Measurements from ENCODE around the gene SYT7.

SYT7 gene

GRCh38 chr11:61552108-61552635, 28.7 kb downstream of the SYT7 start:
- no peak for DNase-seq

DNA sequence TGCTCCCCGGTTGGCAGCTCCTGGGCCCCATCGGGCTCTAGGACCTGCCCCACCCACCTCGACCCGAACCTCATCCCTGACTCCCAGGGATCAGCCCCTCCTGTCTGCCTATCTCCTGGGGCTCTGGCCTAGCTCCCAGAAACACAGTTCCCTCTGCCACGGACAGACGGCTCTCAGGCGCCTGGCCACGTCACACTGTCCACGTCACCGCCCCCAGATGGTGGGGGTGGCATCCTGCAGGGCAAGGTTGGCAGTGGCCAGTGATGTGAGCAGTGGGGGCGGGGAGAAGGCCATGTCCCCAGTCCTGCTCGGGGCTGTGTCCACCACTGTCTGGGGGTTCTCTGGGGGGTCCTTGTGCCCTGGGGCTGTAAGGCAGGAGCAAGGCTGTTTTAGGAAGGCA, 29.2 kb downstream of the SYT7 start:
- no peak for DNase-seq

GRCh38 chr11:61550665-61551227, 30.1 kb downstream of the SYT7 start:
- DNase-seq, result no peak

DNA sequence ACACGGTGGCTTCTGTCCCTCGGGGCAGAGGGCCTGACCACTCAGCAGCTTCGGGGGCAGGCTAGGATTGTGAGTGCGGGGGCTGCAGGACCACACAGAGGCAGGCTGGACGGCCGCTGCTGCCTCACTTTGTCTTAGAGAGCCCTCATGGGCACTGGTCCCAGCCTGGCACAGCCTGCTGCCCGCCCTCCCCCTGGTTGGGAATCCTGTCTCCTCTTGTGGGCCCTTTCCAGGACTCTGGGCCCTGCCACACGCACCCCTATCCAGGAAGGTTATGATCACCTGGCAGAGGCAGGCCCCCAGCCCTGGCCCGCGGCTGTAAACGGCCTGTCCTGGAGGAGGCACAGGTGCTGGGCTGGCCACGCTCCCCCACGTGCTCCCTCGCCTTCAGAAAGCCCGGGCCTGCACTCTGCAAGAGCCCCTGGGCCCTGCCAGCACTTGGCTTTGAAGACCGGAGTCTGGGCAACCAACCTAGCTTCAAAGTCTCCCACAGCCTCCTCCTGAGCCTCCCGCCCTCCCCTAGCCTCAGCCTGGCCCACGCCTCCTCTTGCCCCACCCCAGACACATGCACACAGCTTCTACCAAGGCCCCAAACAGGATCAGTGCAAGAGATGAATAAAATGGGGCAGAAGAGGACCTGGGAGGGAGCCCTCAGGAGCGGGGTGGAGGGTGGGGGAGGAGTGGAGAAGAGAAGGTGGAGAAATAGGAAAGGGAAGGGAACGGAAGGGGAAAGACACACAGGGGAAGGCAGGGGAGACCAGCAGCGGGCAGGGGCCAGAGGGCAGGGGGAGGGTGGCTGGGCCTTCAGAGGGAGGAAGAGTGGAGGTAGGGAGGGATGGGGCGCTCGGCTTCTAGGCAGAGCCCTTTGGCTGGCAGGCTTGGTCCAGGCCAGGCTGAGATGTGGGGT, 31.0 kb downstream of the SYT7 start:
- DNase-seq, result no peak

- no peak for DNase-seq
Observed at GRCh38 chr11:61549177-61549576, 31.7 kb downstream of the SYT7 start.

DNA sequence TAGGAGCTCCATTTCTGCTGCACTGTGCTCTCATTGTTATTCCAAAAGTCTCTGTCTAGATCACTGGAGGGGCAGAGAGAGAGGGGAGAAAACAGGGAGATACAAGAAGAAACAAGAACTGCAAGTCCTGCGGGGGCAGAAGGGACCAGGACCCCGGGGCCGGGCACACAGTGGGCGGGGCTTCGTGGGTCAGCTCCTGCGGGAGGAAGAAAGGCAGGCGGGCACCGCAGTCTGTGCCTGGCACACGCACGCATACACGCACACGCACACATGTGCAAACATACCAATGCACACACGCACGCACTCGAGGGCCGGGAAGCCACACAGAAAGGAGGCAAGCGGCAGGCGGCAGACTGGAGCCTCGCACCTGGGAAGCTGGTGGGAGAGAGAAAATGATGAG, 33.6 kb downstream of the SYT7 start:
- DNase-seq, result no peak

- DNase-seq, result no peak
Observed at GRCh38 chr11:61546663-61547062, 34.2 kb downstream of the SYT7 start.

- DNase-seq, result no peak
Observed at GRCh38 chr11:61545921-61546320, 35.0 kb downstream of the SYT7 start.

DNA sequence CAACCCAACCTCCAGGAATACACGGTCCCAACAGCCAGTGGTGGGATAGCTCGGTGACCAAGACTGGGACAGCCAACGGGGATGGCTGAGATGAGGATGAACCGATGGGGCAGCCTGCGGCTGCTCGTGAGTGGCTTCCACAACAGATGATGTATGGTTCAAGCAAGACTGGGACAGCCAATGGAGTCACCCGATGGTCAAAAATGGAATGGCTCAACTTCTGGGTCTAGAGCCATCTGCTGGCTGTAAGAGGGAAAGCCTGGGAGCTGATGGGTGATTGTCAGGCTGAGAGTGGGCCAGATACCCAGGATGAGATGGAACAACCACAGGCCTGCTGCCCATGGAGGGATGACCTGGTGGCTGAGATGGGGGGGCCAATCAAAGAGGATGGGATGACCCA, 35.5 kb downstream of the SYT7 start:
- no peak for DNase-seq

- DNase-seq, result no peak
Observed at GRCh38 chr11:61544466-61544865, 36.4 kb downstream of the SYT7 start.

- no peak for DNase-seq
Observed at GRCh38 chr11:61543606-61544306, 37.1 kb downstream of the SYT7 start.

GRCh38 chr11:61542705-61543104, 38.2 kb downstream of the SYT7 start:
- DNase-seq, result no peak

DNA sequence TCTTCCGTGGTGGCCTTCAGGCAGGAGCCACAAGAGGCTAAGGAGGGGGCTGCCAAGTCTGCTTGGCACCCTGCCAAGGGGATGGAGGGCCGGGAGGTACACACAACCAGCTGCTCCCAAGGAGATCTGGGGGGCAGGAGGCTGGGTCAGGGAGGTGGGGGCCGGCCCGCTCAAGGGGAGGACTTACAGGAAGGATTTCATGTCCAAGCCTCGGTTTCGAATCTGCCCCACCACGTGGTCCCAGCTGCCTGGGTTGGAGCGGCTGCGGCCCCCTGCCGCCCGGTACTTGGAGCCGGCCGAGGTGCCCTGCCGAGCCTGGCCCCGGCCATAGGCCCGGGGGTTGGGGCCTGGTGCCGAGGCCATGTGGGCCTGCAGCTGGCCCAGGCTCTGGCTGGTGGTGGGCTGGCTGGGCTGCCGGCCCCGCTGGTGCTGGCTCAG, 38.8 kb downstream of the SYT7 start:
- no peak for DNase-seq

DNA sequence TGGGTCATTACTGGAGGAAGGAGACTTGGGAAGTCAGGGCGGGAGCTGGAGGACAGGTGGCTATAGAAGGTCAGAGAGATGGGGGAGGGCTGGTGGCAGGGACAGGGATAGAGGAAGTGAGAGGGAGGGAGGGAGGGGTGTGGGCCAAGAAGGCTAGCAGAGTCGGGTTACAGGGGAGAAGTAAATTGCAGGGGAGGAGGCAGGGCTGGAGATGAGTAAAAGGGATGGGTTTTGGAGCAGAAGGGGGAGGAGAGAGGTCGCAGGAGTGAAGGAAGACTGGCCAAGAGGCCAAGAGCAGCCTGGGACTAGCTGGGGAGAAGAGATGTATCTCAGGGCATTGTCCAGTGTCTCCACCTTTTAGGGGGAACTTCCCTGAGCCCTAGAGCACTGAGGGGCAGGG, 39.3 kb downstream of the SYT7 start:
- no peak for DNase-seq

DNA sequence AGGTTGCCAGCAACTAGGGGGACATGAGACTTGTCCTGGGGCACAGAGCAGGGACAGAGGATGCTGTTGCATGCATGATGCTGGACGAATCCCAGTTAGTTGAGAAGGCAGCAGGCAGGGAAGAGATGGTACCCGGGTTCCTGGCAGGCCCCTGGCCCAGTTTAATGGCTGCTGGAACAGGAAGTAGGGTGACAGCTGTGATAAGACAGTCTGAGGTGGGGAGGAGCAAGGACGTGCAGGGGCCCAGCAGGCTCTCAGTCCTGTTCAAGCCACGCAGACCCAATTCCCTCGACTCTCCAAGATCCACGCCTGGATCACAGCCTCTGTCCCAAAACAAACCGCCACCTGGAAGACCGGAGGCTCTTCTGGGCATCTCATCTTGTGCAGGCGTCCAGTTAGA, 40.3 kb downstream of the SYT7 start:
- no peak for DNase-seq

DNA sequence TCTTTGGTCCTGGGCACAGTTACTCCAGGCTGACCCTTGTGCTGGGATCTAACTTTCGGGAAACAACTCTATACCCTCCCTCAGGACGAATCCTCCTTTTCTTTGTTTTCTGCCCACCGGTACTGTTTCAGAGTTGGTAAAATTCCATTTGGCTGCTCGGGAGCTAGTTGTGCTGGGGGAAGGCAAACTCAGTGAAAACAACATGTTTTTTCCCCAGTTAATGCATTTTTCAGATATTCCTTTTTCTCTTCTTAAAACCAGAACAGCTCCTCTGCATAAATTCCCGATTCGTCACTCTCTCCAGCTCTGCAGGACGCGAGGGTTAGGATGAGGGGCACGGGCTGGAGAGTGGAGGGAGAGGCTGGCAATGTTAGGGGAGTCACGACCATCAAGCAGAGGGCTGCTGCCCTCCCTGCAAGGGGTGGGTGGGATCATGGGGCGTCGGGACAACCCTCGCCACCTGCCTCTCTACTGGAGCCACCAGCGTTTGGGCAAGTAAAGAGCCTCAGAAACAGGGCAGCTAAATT, 41.0 kb downstream of the SYT7 start:
- no peak for DNase-seq

- no peak for DNase-seq
Observed at GRCh38 chr11:61539006-61539405, 41.9 kb downstream of the SYT7 start.

- DNase-seq, result no peak
Observed at GRCh38 chr11:61538636-61538961, 42.3 kb downstream of the SYT7 start.

DNA sequence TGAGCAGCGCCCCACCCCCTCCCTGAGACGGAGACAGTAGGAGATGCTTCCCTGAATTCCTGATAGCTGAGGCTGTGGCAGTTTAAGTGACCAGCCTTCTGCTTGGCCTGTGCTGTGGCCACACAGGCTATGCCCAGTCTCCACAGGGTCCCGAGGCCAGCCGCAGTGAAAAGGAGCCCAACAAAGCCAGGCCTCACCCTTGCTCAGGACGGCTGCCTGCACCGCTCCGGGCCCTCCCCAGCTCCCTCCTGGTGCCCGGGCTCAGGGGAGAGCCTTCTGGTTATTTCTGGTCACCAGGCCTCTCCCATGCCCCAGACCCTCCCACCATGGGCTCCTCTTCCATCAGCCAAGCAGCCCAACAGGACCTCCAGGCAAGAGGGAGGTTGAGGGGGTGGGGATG, 43.5 kb downstream of the SYT7 start:
- no peak for DNase-seq

- DNase-seq, result no peak
Observed at GRCh38 chr11:61536676-61537270, 44.1 kb downstream of the SYT7 start.

DNA sequence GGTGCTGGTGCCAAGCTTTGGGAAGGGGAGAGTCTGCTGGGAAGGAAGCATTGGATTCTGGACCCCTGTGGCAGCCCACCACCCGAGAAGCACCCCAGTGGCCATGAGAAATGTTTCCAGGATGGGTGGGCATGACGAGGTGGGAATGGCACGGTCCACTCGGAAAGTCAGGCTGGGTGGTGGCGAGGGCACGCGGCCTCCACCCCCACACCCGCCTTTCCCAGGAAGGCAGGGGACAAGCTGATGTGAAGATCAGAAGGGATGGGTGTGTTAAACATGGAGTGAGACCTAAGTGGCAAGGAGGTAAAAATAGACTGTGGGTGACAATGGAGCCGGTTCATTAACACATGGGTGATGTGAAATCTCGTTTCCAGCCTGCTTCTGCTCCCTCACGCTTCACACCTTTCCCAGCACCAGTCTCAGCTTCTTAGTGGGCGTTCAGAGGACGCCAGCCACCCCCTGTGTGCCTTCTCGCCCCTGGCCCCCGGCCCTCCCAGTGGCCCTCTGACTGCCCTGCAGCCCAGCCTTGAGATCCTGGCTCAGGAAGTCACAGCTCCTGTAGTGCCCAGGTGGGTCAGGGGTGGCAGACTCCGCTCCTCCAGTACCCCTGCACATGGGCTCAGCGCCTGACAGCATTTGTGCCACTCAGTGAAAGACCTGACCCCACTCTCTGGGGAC, 44.7 kb downstream of the SYT7 start:
- no peak for DNase-seq
